Coronary artery (tissue), 2 donors: Measurements from ENCODE around the gene MGLL.
A peak's percentile ranks its signal among the peaks of the same experiment; 100 is the strongest.

Experiments used
- DNase-seq: peaks from one replicate; pipeline ENCODE4 v3.0.0-alpha.2; 2017; ENCODE audit warnings: low spot score
- H3K27ac ChIP-seq, 2 donors: fragments of 200-600 bp; sonication (generic); one replicate each; pipeline ENCODE4 v1.5.1; 2016 to 2019
- H3K4me3 ChIP-seq: fragments of 200-600 bp; sonication (generic); 2 replicates; pipeline ENCODE4 v1.5.1; 2016; ENCODE audit warnings: mild to moderate bottlenecking, moderate library complexity
- TF ChIP-seq, protein P1 (sequence below): fragments of 200-600 bp; sonication (generic); IDR thresholded peaks from one replicate; pipeline ENCODE4 v1.5.1; 2019; ENCODE audit warnings: antibody characterized with exemption

The MGLL gene

DNA sequence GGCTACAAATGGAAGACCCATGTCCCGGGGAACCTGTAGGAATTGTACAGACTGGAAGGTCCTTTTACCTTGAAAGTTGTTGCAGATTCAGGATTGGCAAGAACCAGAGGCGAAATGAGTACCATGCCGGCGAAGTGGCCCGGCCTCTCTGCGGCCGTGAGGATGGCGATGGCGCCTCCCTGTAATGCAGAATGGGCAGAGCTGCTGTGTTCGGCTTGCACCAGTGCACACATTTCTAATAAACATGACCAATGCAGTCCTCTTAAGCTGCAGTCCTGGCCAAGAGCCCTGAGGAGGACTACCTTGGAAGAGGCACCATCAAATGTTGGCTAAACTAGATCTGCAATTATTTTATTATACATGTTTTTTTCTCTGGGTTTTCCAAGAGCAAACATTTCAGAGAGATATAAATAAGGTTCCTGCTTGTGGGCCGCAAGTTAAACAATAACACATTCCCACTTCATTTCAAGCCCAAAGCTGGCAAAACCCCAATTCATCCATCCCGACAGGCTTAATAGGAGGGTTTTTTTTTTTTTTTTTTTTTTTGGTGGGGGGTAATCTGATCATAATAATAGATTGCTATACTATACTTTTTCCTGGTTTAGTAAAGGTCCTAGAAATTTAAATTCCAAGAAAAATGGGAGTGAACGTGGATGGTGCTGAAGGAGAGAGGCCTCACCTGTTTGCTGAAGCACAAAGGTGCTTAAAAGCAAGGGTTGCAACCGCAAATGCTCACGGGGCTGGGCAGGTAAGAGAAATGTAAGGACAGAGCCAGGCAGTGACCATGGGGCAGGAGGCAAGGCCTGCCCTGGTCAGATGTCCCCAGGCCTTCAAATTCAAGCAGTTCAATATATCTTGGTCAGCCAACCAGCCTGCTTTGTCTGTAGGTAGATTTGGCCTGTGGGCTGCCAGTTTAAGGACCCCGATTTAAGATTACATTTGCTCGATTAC is 101.1 kb downstream of the MGLL start:
- no peak overlapping the region for H3K27ac ChIP-seq
- no peak for DNase-seq
- H3K4me3 ChIP-seq: no peak overlapping the region
- TF ChIP-seq, protein P1, sequence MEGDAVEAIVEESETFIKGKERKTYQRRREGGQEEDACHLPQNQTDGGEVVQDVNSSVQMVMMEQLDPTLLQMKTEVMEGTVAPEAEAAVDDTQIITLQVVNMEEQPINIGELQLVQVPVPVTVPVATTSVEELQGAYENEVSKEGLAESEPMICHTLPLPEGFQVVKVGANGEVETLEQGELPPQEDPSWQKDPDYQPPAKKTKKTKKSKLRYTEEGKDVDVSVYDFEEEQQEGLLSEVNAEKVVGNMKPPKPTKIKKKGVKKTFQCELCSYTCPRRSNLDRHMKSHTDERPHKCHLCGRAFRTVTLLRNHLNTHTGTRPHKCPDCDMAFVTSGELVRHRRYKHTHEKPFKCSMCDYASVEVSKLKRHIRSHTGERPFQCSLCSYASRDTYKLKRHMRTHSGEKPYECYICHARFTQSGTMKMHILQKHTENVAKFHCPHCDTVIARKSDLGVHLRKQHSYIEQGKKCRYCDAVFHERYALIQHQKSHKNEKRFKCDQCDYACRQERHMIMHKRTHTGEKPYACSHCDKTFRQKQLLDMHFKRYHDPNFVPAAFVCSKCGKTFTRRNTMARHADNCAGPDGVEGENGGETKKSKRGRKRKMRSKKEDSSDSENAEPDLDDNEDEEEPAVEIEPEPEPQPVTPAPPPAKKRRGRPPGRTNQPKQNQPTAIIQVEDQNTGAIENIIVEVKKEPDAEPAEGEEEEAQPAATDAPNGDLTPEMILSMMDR: no peak

DNA sequence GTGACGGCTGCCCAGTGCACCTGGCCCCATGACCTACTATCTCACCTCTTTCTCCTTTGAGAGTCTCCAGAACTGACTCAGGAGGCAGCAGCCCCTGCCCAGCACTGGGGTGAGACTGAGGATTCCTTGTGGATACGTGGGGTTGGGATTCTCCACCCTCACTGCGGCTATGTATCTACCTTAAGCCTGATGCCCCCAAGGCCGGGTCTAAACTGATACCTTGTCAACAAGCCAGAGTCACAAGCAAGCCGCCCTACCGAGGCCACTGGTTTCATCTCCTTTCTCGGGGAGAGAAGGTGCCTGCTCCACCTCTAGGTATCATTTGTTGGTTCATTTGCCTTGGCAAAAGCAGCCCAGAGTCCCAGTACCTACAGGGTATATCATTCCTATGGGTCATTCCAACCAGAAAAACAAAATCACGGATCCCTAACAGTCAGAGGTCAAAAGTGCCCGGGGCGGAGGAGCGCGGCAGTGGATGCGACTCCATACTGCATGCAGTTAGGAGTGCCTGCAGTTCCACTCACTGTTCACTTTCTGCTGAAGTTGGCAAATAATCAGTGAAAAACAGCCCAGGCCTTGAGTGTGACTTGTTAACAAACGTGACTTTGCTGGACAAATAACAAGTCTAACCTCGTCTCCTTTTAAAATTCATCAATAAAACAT is 102.0 kb downstream of the MGLL start:
- DNase-seq: no peak
- TF ChIP-seq, protein P1: no peak
- no peak overlapping the region for H3K27ac ChIP-seq
- no peak overlapping the region for H3K4me3 ChIP-seq

DNA sequence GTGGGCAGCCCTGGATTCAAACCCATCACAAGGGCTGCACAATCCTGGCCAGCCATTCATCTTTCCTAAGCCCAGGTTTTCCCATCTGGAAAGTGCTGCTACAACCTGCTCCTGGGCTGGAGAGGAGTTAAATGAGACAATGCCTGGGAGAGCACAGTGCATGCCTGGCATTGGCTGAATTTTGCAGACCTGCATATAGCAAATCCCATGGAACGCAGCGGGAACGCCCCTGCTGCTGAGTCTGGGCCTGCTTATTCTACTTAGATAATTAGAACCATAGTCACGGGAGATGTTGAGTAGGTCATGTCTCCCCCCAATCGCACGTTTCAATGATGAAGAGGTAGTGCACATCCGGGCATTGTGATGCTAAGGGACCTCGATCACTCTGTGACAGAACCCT is 102.9 kb downstream of the MGLL start:
- Histone ChIP-seq H3K4me3 (no peak overlapping the region), H3K27ac (no peak overlapping the region)
- DNase-seq: no peak
- TF ChIP-seq, protein P1: no peak

DNA sequence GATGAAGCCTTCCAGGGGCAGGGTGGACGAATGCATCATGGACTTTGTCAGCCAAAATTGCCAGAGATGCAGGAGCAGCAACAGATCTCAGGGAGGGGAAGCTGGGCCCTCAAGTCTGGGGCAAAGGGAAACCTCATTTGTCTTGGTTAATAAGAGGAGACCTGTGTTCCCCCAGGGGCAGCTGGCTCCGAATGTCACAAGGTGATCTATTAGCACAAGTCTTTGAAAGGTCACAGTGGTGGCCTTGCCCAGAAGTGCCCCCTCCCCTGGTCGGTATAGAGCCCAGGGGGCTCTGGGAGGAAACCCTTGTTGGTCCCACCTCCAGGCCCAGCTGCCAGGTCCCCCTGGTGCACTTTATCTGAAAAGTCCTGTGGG is 103.4 kb downstream of the MGLL start:
- TF ChIP-seq, protein P1: no peak
- H3K27ac ChIP-seq: no peak overlapping the region
- no peak overlapping the region for H3K4me3 ChIP-seq
- DNase-seq: no peak

DNA sequence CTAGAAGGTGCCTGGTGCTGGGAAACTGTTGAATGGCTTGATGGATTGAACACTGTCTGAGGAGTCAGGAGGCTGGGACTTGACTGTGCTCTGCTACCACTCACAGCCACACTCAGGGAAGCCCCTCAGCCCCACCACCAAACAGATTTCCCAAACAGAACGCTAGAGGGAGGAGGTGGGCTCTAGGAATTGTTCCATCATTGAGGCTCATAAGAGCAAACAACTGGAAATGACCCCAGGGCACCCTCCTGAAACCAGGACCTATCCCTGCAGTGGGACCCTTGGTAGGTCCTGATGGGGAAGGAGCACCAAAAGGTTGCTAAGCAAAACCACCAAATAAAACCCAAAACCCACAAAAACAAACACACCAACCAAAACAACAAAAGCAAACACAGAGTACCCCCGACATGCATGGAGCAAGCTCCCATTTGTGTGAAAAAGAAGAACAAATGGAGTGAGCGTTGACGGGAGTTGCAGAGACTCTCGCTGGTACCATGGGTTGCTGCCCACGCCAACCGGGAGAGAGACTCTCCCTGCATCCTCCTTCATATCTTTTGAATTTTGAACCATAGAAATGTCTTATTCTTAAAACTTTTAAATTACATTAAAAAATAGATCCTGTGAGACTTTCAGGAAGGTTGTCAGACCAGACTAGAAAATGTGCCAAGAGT is 103.9 kb downstream of the MGLL start:
- TF ChIP-seq, protein P1: no peak
- no peak overlapping the region for H3K4me3 ChIP-seq
- no peak for DNase-seq
- H3K27ac ChIP-seq: no peak overlapping the region

DNA sequence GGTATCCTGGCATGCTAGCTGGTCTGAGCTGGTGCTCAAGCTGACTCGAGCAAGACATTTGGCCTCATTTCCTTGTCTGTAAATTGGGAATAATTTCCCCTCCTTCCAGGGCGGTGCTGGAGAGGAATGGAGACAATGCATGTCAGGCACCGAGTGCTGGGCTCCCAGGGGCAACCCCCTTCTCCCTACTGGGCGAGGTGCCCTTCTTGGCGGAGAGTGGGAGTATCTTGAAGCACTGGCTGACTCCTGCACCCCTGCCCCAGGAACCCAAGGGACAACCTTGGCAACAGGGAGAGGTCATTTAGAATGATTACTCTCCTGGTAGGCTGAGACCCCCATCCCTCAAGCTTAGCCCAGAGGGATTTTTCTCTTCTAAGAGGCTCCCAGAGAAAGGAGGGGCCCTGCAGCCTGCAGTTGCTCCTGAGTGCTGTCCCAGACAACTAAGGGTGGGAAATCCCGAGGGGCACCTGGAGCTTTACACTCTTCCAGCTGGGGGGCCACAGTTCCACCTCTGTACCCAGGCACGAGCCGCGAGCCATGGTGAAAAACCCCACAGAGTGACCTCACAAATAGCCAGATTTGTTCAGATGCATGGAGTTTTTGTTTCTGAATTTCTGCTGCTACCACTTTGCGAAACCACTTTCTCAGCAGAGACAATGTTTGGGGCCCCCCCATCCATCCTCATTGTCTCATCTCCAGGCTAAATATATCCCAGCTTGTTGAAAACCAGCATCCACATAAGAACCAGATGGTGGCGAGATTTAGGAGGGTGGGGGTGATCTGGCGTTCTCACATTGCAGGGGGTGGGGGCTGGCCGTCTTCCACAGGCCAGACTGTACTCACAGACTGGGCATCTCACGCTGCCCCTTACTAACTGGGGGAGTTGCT is 104.7 kb downstream of the MGLL start:
- TF ChIP-seq, protein P1: no peak
- Histone ChIP-seq H3K4me3 (no peak overlapping the region), H3K27ac (peak overlapping the region in 1 of 2 donors; percentile 10)
- no peak for DNase-seq
